Kidney (tissue), 14 donors: ENCODE measurements around the gene ASPG. TPM values are rescaled to one million over a fixed set of nuclear protein-coding genes. Genes with fewer than 3 reads are reported as not detected.

Source experiments
- DNase-seq, 5 donors: peaks; one replicate each; pipeline ENCODE4 v3.0.0-alpha.2; 2013 to 2020
- FAIRE-seq: peaks from 2 replicates; lab custom pipeline; 2012; peaks lifted over from hg19 to GRCh38; lab: Jason Lieb, UNC
- H3K27ac ChIP-seq, 2 donors: one replicate each; pipeline ENCODE4 v1.7.0; 2013; ENCODE audit warnings: low read depth in 2 of 2, low read length in 2 of 2, inconsistent platforms in 1 of 2
- H3K27me3 ChIP-seq: one replicate; pipeline ENCODE4 v1.7.1; 2013; ENCODE audit warnings: low read length, inconsistent platforms; ENCODE audit not compliant: control insufficient read depth, insufficient read depth
- H3K36me3 ChIP-seq, 3 donors: one replicate each; pipeline versions ENCODE4 v1.7.0 to v1.7.1; 2013; ENCODE audit warnings: low read length in 3 of 3, control low read depth in 1 of 3, inconsistent platforms in 1 of 3; ENCODE audit not compliant: insufficient read depth in 3 of 3, control insufficient read depth in 2 of 3
- H3K4me1 ChIP-seq, 3 donors: one replicate each; pipeline versions ENCODE4 v1.7.0 to v1.7.1; 2013; ENCODE audit warnings: low read length in 3 of 3, inconsistent platforms in 1 of 3, low read depth in 1 of 3; ENCODE audit not compliant: control insufficient read depth in 2 of 3, insufficient read depth in 2 of 3
- H3K4me3 ChIP-seq, 3 donors: one replicate each; pipeline versions ENCODE4 v1.7.0 to v1.8.1; 2013; ENCODE audit warnings: low read length in 3 of 3, control low read depth in 1 of 3, inconsistent platforms in 1 of 3
- H3K9ac ChIP-seq, 3 donors: one replicate each; pipeline versions ENCODE4 v1.7.0 to v1.7.1; 2013; ENCODE audit warnings: low read length in 3 of 3, control low read depth in 1 of 3, inconsistent platforms in 1 of 3
- H3K9me3 ChIP-seq, 3 donors: one replicate each; pipeline versions ENCODE4 v1.7.0 to v1.7.1; 2013; ENCODE audit warnings: low read length in 3 of 3, control low read depth in 1 of 3, inconsistent platforms in 1 of 3; ENCODE audit not compliant: control insufficient read depth in 2 of 3, insufficient read depth in 1 of 3
- CTCF ChIP-seq: IDR thresholded peaks from 3 replicates; pipeline ENCODE4 v1.5.1; 2012; ENCODE audit warnings: mild to moderate bottlenecking, moderate library complexity, borderline replicate concordance; ENCODE audit not compliant: insufficient read depth; ENCODE audit errors: extremely low read depth
- intact Hi-C: fragments of 100-400 bp; cut with DNase I; formaldehyde crosslinking; loops from one replicate; pipeline ENCODE4 v1.11.1; 2022
- polyA plus RNA-seq: library from polyadenylated mRNA; stranded (reverse); fragments of 350-450 nt; fragmentation: Illumina TruSeq; extraction: RNeasy Lipid Tissue Mini Kit (QIAGEN cat#74804); gene quantifications from one replicate; pipeline ENCODE4 v1.2.3, GENCODE V29; 2014; ENCODE audit warnings: low read depth, low replicate concordance; ENCODE audit not compliant: insufficient read depth
- total RNA-seq: library from RNA; stranded (reverse); fragmentation: NEBNext Ultra II Directional; extraction: Animal tissue kit (Norgen Biotek cat#: 25700); gene quantifications from one replicate; pipeline ENCODE4 v1.2.1, GENCODE V29; 2021
- donor health status: control.
- donor health status: control.
- donor health status: control.
- donor health status: control.
- donor health status: control.
- donor health status: DM: yes; HTN: yes; CAD: no.
- donor health status: Normal renal cell carcinoma (clear cell type).

ASPG gene
- total and polyA plus RNA-seq, 2 donors from 2014 or later: 2.5 to 58.1 TPM

DNA sequence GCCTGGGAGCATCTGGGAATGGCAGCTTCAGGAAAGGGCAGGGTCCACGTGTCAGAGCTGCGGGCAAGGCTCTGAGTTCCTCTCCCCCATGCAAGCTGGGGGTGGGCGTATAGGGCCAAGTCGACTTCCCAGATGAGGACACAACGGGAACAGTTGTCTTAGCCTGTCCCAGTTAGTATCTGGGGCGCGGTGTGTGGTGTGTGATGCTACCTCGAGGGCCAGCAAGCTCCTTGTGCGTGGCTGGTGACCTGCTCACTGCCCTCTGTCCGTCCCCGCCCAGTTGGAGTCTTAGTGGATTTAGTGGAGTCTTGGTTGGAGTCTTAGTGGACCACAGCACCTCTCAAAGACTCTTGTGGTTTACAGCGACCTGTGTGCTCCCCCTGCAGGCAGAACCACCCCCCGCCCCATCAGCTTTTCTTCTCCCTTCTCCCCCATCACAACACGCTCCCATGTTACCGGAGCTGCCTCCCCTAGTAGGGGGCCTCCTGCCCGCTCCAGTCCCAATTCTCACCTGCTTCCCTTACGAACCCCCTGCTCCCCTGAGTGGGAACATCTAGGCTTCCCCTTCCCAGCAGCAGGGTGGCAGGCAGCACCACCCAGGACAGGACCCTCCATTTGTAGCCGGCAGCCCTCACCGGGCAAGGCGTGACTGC lies 8.7 kb downstream of the ASPG start:
- H3K9me3 ChIP-seq: no peaks in the 10 kb centered on the region
- H3K27me3 ChIP-seq: no peaks in the 10 kb centered on the region
- H3K9ac ChIP-seq: no peak overlapping the region
- H3K4me3 ChIP-seq: no peak overlapping the region
- DNase-seq (no peak), FAIRE-seq (no peak)
- no peak overlapping the region for H3K27ac ChIP-seq
- TF ChIP-seq CTCF: no peak
- H3K36me3 ChIP-seq: no peaks in the 10 kb centered on the region
- no peaks in the 10 kb centered on the region for H3K4me1 ChIP-seq
- intact Hi-C loops: no loop called here

DNA sequence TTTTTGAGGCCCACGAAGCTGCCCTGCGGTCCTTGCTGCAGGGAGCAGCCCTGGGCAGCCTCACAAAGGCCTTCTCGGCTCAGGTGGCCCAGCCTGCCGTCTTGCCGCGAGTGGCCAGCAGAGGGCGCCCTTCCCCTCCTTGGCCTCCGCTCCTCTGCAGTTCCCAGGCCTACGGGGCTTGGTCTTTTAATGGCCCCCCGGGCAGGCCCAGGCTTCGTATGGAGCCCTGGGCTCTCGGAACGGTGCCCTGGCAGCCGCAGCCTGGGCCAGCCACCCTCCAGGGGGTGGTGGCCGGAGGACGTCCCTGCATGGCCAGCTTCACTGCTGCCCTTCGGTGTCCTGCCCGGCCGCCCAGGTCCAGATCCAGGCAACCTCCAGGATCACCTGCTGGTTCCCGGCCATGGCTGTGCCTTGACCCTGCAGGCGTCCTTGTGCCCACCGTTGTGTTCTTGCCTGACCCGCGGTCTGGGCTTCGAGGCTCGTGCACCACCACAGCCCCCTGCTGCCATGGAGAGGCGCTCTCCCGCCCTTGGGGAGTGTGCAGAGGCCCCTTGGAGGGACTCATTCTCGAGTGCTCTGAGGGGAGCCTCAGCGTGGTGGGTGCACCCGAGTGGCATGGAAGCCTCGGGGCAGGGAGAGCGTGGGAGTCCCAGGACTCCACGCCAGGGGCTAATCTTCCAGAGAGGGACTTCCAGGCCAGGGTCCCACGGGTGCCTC lies 9.4 kb downstream of the ASPG start:
- Histone ChIP-seq H3K36me3 (no peaks in the 10 kb centered on the region), H3K4me3 (no peak overlapping the region), H3K27me3 (no peaks in the 10 kb centered on the region), H3K4me1 (no peaks in the 10 kb centered on the region), H3K9me3 (no peaks in the 10 kb centered on the region), H3K9ac (no peak overlapping the region), H3K27ac (no peak overlapping the region)
- FAIRE-seq: no peak
- DNase-seq: peak; percentile 61 to 86 (median 75)
- TF ChIP-seq CTCF: peak; percentile 91
- intact Hi-C loops: no loop called here

DNA sequence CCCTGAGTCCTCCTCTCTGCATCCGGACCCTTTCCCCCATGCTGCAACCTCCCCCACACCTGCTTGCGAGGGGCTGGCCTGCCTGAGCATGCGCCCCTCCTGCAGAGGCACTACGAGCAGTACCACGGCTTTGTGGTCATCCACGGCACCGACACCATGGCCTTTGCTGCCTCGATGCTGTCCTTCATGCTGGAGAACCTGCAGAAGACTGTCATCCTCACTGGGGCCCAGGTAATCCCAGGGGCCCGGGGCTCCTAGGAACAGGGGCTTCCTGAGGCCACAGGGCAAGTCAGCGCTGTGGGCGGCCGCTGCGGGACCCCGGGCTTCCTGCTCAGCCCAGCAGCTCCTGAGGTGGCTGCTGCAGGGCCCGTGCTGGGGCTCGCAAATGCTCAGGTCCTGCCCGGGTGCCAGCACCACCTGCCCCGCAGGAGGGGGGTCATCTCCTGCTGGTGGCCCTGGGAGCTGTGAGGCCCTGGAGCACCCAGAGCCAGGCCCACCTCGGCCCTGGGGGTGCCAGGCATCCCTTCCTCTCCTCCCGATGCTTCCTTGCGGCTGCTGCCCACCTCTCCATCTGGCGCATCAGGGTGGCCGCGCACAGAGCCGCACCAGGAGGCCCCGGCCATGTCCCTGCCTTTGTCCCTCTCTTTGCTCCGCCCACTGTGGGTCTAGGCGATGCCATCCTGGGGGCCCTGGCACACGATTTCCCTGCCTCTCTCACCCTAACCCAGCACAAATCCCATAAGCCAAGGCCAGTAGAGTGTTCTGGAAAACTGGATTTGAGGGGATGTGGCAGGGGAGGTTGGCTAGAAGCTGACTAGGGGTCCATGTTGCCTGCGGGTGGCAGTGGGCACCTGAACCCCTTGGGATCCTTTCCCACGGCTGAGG lies 10.2 kb downstream of the ASPG start:
- no peak overlapping the region for H3K9ac ChIP-seq
- no peak for TF ChIP-seq CTCF
- H3K27ac ChIP-seq: no peak overlapping the region
- no peaks in the 10 kb centered on the region for H3K36me3 ChIP-seq
- H3K4me1 ChIP-seq: no peaks in the 10 kb centered on the region
- intact Hi-C loops: no loop called here
- H3K4me3 ChIP-seq: no peak overlapping the region
- no peaks in the 10 kb centered on the region for H3K27me3 ChIP-seq
- H3K9me3 ChIP-seq: no peaks in the 10 kb centered on the region
- FAIRE-seq: no peak
- DNase-seq: peak in 1 of 5 donors; percentile 71
